Measurements from ENCODE around the gene ARFIP1.

GRCh38 chr4:152862608-152863007 is 82.9 kb downstream of the ARFIP1 start:
- TF ChIP-seq JUND (IDR thresholded peaks at IDR 0.05; ENCODE audit: low read length) (no peak), RFX5 (IDR thresholded peaks at IDR 0.05; ENCODE audit: borderline replicate concordance, low read depth, low read length) (no peak), CTCF (IDR thresholded peaks at IDR 0.05; ENCODE audit: control extremely low read depth in 1 of 3, insufficient read depth in 1 of 3, low read depth in 1 of 3, low read length in 3 of 3) (no peak), SIRT6 (IDR thresholded peaks at IDR 0.05; ENCODE audit: low read length) (no peak), SP4 (IDR thresholded peaks at IDR 0.05; ENCODE audit: low read length) (no peak), POLR2A (IDR thresholded peaks at IDR 0.05; ENCODE audit: control extremely low read depth in 1 of 2, low read depth in 2 of 2, low read length in 2 of 2) (no peak), EZH2 (IDR thresholded peaks at IDR 0.05; ENCODE audit: low read depth, low read length, severe bottlenecking) (no peak), MAX (IDR thresholded peaks at IDR 0.05) (no peak), SIN3A (conservative IDR thresholded peaks at IDR 0.05 in 1 of 2, IDR thresholded peaks at IDR 0.05 in 1 of 2; ENCODE audit: low read depth in 1 of 2, low read length in 2 of 2) (no peak), POLR2AphosphoS5 (IDR thresholded peaks at IDR 0.05; ENCODE audit: low read depth, low read length) (no peak), TCF12 (IDR thresholded peaks at IDR 0.05; ENCODE audit: low read depth, low read length) (no peak), SUZ12 (IDR thresholded peaks at IDR 0.05; ENCODE audit: low read length) (no peak)
